22Rv1 (cell line): ENCODE measurements around the gene CHSY1.

Source experiments
- CTCF ChIP-seq: fragments of 450-650 bp; IDR thresholded peaks from 2 replicates; pipeline ENCODE4 v1.5.1; 2017; ENCODE audit warnings: mild to moderate bottlenecking
- ZFX ChIP-seq: fragments of 450-650 bp; IDR thresholded peaks from 2 replicates; pipeline ENCODE4 v1.6.1; 2017; ENCODE audit warnings: antibody characterized with exemption, borderline replicate concordance

GRCh38 chr15:101146118-101146702 lies 105.6 kb downstream of the CHSY1 start:
- no peak for TF ChIP-seq CTCF
- no peak for TF ChIP-seq ZFX
